RKO (cell line): ENCODE measurements around the gene STXBP5L.
"Not testable (repeated sequence)": the region's sequence is repeated elsewhere in the genome, so short reads cannot be mapped to it uniquely, and the experiment has no call there.

ENCODE experiments used
- DNase-seq: peaks from one replicate; pipeline ENCODE4 v3.0.0-alpha.2; 2016; ENCODE audit warnings: low spot score

STXBP5L gene

GRCh38 chr3:121231872-121232271 is 323.9 kb downstream of the STXBP5L start:
- DNase-seq = no peak

DNA sequence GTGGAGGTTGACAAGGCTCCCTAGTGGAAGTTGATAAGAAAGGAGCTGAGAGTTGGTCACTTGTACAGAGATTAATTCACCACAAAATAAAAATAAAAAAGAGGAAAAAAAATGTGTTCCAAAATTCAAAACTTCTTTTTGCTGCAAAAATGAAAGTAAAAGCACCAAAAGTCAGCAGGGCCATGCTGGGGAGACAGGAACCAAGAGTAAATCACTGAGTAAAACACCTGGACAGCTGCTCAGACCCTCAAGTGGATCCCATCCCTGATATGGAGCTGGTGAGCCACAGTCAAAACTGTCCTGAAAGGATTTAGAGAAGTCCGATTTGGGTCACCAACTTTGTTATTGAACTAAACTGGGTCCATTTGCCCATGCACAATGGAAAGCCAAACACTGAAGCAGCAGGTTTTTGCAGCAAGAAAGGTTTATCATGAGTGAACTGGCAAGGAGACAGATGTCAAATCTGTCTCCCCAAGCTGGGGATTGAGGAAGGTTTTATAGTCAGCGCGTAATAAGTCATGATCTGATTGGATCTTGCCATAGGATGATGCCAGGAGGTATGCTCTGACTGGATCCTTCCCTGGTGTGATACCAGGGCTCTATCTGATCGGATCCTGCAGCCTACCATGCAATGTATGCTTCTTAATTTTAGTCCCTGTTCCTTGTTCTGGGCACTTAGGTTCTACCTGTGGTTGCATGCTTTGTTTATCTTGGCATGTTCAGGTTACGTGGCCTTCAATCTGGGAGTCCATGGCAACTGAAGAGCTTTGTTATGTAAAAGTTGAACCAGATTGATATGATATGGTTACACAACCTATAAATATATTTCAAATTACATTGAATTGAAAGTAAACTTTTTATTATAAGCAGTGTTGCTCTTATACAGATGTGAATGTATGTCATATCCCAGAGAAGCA is 324.6 kb downstream of the STXBP5L start:
- DNase-seq = no peak

- no peak for DNase-seq
Measured at GRCh38 chr3:121243208-121243607, 335.2 kb downstream of the STXBP5L start.

DNA sequence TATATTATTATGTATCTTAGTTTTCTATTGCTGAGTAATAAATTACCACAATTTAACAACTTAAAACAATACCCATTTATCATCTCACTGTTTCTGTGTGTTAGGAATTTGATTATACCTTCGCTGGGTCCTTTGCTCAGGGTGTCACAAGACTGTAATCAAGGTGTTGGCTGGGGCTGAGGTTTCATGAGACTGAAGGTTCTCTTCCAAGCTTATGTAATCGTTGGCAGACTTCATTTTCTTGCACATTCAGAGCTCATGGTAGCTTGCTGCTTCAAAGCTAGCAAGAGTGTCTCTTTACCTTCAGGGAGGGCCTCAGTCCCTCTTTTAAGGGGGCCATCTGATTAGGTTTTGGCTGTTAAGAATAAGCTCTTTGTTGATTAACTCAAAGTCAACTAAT is 344.7 kb downstream of the STXBP5L start:
- DNase-seq = no peak

DNA sequence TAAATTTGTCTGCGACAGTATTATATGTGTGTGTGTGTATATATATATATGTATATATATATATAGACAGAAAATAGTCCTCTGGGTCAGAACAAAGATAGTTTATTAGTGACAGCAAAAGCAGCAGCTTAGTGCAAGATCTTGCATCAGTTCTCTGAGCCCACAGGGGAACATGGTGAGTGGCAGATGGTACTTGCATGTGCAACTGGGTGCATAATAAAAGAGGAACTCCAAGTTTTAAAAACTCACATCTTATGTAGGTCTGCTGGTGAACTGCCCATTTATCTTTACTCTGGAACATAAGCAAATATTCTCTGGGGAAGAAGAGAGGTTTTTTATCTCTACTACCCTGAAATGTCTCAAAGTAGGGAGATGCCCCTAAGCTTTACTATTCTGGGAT is 361.4 kb downstream of the STXBP5L start:
- DNase-seq = no peak

DNA sequence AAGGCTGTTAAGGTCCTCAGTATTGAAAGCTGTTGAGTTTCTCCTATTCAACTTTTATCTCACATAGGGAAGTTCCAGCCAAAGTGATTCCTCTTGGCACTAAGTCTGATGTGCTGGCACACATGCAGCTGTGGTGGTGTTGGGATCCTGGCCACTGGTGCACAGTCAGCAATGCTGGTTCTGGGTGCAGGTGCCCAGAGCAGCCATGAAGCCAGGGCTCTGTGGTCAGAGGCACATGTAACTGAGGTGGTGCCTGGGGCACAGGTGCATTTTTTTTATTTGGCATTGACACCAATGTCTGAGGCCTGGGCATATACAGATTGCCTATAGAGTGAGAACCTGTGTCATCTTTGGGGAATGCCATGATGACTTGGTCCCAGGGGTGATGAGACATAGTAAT is 366.4 kb downstream of the STXBP5L start:
- peak; percentile 26 for DNase-seq

DNA sequence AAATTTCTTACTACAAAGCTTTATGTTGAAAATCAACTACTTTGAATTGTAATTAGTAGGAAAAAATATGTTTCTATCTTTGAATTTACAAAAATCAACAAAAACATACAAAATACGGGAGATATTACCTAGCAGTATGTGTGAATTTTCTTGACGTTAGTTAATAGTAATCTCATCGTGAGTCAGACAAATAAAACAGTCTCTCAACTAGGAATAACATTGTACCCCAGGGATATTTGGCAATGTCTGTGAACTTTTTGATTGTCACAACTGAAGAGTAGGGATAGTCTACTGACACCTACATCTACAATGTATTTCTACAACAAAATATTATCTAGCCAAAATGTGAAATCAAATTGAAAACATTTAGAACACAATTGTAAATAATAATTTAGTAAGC is 387.4 kb downstream of the STXBP5L start:
- DNase-seq = no peak

DNA sequence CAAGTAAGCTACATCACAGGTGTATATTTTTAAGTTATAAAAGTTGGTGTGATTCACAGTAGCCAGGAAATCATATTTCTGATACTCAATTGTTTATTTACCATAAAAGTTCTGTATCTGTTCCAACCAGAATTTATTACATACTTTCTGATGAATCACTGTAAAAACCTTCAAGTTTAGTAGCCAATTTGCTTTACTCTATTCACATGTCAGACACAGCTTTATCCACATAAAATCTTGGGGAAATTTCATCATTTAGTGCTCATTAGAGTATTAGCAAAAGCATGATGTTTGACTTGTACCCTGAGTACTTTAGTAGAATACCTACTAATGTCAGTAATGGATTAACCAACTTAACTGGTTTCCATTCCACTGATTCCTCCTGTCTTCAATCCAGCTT is 388.0 kb downstream of the STXBP5L start:
- DNase-seq = no peak

DNA sequence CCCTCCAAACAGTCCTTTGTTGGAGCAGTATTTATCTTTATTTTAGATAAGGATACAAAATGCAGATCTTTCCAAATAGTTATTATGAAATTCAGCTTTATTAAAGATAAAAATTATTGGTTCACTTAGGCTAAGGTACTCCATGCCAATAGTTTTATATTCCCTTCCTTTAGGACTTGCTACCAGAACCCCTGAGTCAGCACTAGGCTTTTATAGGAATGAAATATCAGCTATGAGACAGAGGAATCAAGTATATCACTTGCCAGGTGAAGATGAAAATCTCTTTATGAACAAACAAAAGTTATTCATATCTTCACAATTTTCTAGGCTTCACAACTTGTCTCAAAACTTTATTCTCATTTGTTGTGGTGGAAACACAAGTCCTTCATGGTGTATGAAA is 416.3 kb downstream of the STXBP5L start:
- DNase-seq = no peak

GRCh38 chr3:121330118-121330517 is 422.1 kb downstream of the STXBP5L start:
- no peak for DNase-seq

DNA sequence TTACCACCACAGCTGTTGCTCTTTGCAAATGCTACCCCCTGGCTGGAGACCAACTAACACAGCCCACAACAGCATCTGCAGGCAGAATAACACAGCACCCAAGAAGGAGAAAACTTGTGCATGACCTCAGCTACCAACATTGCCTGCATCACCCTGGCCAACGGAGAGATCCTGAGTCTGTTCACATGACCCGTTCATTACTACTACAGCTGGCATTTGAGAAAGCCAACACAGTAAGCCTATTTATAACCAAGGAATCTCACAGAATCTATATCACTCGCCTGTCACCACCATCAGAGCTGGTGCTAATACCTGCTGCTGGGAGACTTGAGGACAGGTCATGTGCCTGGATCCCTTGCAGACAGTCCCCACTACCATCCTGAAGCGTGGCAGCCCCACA is 422.6 kb downstream of the STXBP5L start:
- no peak for DNase-seq

GRCh38 chr3:121355960-121356359 is 448.0 kb downstream of the STXBP5L start:
- DNase-seq = not testable (repeated sequence)

DNA sequence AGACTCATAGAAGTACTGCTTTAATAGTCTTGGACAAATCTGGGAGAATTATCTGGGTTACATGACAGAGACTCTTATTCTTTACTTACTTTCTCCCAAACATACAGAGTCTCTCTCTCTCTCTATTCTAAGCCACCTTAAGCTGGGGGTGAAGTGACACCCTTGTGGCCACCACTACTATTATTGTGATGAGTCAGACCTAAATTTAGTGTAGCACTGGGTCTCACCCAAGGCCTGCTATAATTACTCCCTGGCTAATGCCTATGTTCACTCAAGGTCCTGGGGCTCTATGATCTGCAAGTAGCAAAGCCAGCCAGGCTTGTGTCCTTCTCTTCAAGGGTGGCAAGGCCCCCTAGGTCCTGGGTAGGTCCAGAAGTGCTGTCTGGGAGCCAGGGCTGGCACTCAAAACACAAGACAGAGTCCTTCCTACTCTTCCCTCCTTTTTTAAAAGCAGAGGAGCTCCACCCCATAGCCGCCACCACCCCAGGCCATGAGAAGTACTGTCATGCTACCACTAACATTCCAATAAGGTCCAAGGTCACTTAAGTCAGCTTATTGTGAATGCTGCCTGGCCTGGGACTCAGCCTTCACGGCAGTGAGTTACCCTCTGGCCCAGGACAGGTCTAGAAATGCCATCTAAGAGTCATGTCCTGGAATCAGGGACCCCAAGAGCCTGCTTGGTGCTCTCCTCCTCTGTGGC is 454.2 kb downstream of the STXBP5L start:
- DNase-seq = no peak

- DNase-seq = not testable (repeated sequence)
Measured at GRCh38 chr3:121388308-121388707, 480.3 kb downstream of the STXBP5L start.

- not testable (repeated sequence) for DNase-seq
Measured at GRCh38 chr3:121395967-121396366, 488.0 kb downstream of the STXBP5L start.

DNA sequence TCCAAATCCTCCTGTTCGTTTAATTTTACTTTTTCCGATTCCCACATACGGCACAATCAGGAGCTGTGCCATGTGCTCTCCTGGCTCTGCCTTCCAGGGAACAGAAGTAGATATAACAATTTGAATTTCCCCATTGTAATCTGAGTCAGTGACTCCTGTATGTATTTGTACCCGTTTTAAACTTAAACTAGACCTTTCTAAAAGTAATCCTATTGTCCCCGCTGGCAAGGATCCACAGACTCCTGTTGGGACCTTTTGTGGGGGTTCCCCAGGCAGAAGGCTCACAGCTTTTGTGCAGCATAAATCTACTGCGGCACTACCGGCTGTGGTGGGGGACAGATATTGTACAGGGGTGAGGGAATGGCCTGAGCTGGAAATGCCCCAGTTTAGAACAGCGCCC is 490.0 kb downstream of the STXBP5L start:
- DNase-seq = not testable (repeated sequence)

- no peak for DNase-seq
Measured at GRCh38 chr3:121399820-121400219, 491.8 kb downstream of the STXBP5L start.

- no peak for DNase-seq
Measured at GRCh38 chr3:121405631-121406030, 497.6 kb downstream of the STXBP5L start.

DNA sequence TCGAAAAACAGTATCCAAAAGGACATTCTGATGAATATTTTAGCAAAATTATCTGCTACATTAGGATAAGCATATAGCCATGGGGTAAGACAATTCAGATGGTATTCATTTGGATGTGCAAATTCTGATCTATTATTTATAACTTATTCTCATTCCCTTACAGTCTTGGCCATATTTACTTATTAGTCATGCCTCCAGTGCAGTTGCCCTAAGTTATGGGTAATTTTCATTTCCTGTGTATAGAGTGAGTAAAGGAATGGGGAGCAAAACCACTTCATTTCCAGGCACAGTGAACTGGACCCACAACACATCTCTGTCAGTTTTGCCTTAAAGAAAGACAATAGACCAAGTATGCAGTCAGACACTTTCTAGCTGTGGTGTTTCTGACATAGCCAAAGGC is 503.5 kb downstream of the STXBP5L start:
- peak; percentile 2 for DNase-seq

- DNase-seq = no peak
Measured at GRCh38 chr3:121414924-121415323, 506.9 kb downstream of the STXBP5L start.

DNA sequence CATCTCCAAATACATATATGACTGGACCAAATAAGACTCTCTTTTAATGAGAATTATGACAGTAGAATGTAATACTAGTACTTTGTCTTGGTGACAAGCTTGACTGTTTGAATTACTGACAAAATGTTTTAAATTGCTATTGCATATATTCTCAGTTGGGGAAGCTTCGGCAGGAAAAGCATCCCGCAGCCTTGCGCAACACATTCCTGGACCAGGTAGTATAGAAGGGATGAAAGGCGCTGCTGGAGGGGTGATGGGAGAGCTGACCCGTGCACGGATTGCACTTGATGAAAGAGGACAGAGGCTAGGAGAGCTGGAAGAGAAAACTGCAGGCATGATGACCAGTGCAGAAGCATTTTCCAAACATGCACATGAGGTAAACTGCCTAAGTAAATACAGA is 510.2 kb downstream of the STXBP5L start:
- DNase-seq = no peak

GRCh38 chr3:121424549-121424948 is 516.5 kb downstream of the STXBP5L start:
- DNase-seq = no peak

- DNase-seq = no peak
Measured at GRCh38 chr3:121430664-121431215, 522.7 kb downstream of the STXBP5L start.
